Stimulated activated CD4-positive, alpha-beta T cell treated with anti-CD3 and anti-CD28 coated beads, Interleukin-12 subunit alpha, Interleukin-12 subunit beta, amount 100 ng/mL, for 4 hours (primary cell): Measurements from ENCODE around the gene DPP6.

Source experiments
- DNase-seq: peaks from one replicate; pipeline ENCODE4 v3.0.0-alpha.2; 2020

DPP6 gene

DNA sequence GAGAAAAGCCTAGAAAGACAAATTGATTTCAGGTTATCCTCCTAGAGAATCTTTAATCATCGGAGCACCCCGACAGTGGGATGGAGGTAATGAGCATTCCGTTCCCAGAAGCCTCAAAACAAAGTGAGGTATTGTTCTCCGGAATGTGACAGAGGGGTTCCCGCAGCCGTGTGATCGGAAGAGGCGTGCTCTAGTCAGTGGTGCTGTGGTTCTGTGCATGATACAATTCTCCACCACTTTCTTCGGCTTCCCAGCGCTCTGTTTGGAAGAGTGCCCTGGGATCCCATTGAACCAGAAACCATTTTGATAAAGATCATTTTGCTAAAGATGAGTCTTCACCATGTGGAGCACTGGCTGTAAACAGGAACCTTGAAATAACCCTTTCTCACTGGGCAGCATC lies 516.1 kb downstream of the DPP6 start:
- no peak for DNase-seq

DNA sequence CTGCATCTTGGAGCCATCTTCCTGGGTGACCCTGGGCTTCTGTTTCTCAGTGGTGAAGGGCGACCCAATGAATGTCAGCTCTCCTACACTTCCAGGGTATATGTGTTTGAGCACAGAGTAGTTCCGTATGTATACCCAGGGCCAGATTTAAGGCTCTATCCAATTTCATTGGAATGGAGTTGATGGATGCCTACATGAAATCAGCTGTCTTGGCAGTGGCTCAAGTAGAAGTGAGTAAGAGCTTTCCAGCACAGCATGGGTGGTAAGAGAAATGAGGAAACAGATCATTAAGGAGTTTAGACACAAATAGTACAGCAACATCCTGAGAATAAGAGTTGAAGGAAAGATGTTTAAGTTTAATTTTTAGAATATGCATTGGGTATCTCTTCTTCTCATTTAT lies 517.7 kb downstream of the DPP6 start:
- no peak for DNase-seq

DNA sequence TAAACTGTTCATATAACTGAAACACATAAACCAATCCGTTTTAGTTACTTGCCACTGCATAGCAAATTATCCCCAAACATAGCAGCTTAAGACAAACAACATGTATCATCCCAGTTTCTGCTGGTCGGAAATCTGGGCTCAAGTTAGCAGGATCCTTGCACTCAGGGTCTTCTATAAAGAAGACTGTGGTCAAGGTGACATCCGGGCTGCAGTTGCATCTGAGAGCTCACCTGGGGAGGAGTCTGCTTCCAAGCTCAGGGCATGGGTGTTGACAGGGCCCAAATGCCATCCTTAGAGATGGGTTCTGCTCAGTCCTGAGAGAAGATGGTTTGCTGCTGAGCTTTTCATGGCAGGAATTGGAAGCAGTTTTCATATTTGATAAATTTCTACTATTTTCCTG lies 519.6 kb downstream of the DPP6 start:
- no peak for DNase-seq

DNA sequence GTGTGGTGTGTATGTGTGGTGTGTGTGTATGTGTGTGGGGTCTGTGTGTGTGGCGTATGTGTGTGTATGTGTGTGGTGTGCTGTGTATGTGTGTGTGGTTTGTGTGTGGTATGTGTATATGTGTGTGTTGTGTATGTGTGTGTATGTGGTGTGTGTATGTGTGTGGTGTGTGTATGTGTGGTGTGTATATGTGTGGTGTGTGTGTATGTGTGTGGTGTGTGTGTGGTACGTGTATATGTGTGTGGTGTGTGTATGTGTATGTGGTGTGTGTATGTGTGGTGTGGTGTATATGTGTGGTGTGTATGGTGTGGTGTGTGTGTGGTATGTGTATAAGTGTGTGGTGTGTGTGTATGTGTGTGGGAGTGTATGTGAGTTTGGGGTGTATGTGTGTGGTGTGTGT lies 522.0 kb downstream of the DPP6 start:
- DNase-seq = no peak

DNA sequence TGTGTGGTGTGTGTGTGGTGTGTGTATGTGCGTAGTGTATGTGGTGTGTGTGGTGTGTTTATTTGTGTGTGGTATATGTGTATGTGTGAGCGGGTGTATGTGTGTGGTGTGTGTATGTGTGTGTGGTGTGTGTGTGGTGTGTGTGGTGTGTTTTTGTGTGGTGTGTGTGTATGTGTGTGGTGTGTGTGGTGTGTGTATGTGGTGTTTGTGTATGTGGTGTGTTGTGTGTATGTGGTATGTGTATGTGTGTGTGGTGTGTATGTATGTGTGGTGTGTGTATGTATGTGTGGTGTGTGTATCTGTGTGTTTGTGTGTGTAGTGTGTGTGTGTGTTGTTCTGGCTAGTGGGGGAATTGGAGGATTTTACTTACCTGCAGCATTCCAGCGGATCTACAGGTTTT lies 523.3 kb downstream of the DPP6 start:
- DNase-seq = no peak

GRCh38 chr7:154576604-154577003 lies 524.4 kb downstream of the DPP6 start:
- no peak for DNase-seq

DNA sequence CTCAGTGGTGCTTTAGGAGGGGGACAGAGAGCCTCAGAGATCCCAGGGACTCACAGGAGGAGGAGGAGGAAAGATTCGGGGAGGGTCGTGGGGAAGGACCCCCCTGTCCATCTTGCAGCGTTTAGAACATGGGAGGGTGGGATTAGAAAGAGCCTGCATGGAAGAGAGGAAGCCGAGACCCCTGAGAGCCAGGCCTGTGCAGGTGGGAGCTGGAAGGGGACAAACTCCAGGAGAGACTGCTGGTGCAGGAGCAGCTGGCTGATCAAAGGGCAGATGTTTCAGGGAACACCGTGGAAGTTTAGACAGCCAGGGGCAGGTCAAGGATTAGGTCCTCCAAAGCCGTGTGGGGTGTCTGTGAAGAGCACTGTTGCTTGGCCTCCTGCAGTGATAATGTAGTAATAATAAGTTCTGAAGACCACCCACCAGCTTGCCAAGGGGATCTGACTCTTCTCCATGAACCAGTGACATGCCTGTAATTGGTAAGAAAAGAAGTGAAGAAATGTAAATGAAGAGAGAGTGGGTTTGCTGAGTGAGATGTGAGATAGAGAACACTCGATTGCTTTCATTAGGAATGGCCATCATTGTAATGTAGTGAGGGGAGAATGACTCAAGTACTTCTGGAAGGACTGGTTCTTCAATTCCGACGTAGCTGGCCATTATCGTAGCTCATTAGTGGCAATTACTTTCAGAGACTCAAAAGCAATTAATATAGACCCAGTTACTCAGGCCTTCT lies 525.1 kb downstream of the DPP6 start:
- DNase-seq = no peak

DNA sequence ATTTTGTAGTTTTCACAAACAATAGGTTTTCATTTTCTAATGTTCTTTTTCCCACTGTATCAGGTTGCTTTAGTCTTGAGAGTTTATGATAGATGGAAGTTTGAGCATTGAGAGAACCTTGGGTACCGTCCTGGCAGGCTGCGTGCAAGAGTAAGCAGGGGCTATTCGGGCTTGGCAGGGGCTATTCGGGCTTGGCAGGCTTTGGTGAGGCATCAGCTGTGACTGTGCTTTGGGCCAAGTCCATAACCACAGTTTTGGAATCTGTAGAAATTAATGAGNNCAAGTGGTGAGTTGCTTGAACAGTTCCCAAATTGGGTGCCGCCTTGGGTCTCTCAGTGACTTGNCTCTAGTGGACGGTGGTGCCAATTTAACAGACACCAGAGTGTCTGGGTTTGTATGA lies 526.1 kb downstream of the DPP6 start:
- DNase-seq = no peak

DNA sequence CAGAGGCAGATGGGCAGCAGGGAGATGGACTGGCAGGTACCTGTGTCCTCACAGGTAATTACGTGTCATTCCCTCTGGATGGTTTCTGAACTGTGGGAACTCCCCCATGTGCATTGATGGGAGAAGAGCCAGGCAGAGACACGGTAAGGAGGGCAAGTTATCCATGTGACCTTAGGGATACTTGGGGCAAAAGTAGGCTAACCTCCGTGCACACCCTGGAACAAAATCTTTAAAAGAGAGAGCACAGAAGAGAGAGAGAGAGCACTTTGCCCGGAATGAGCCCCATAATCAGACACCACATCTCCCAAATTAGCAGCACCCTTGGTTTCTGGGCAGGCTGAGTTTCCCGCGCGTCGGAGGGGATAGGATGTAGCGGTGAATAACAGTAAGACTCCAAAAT lies 527.5 kb downstream of the DPP6 start:
- no peak for DNase-seq

- DNase-seq = no peak
These were observed 529.2 kb downstream of the DPP6 start for GRCh38 chr7:154581251-154581890.

- no peak for DNase-seq
These were observed 531.3 kb downstream of the DPP6 start for GRCh38 chr7:154583454-154583853.

- DNase-seq = no peak
These were observed 532.4 kb downstream of the DPP6 start for GRCh38 chr7:154584352-154585252.

- no peak for DNase-seq
These were observed 535.6 kb downstream of the DPP6 start for GRCh38 chr7:154587792-154588191.

DNA sequence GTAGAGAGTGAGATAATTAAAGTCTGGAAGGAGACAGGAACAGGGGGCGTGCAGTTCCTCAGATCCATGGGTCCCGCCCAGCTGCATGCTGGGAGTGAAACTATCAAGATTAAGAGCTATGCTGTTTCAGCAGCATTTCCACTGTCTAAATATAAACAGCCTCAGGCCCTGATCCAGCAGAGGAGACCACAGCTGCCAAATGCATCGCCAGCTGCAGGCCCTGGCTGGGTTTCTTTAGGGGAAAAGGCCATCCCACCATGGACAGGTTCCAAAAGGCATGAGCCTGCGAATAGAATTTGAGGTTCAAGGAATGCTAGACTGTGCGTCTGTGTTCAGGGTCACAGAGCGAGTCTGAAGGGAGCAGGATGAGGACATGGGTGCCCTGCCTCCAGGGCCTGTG lies 539.3 kb downstream of the DPP6 start:
- no peak for DNase-seq

DNA sequence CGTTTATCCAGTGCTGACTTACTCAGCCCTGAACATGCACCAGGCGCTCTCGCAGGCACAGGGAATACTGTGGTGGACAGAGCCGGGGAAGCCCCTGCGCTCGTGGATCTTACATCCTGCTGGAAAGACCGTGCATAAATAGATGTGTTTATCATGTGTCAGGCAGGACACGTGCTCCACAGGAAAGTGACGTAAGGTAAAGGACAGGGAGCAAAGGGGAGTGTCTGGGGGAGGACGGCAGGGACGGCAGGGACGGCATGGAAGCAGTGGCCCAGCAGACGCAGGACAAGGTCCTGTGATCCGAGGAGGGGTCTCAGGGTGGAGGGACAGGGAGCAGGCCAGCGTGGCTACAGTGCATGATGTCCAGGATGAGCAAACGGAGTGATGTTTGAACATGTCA lies 540.2 kb downstream of the DPP6 start:
- no peak for DNase-seq

GRCh38 chr7:154598396-154598795 lies 546.2 kb downstream of the DPP6 start:
- DNase-seq = no peak

GRCh38 chr7:154598864-154599263 lies 546.7 kb downstream of the DPP6 start:
- DNase-seq = no peak

GRCh38 chr7:154610903-154611302 lies 558.7 kb downstream of the DPP6 start:
- no peak for DNase-seq

DNA sequence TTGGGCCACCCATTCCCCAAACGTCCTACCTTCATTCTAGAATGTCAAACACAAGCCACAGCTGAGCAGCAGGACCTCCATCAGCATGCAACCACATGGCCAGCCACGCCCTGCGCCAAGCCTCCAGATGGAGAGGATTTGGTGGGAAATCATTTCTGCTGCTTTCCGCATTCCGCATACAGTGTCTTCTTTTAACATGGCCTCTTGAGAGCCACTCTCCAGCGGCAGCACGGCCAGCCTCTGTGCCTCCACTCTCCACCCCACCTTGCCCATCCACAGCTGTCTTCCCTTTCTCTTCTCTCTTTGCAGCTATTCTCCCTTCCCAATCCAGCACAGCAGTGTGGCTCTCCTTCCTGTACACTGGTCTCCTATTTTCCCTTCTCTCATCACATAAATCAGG lies 561.6 kb downstream of the DPP6 start:
- no peak for DNase-seq

- no peak for DNase-seq
These were observed 568.0 kb downstream of the DPP6 start for GRCh38 chr7:154620141-154620755.

DNA sequence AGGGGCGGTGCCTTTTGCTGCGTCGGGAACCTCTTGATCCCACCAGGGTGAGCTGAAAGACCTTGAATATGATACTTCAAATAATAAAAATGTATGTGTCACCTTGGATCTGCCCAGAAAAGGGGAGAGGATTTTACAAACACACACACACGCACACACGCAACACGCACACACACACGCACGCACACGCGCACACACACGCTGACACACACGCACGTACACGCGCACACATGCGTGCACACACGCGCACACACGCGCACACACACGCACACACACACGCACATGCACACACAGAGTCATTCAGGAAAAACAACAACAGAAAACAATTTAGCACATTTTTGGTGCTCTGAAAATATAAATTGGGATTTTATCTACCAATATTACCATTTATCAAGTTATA lies 571.2 kb downstream of the DPP6 start:
- no peak for DNase-seq

DNA sequence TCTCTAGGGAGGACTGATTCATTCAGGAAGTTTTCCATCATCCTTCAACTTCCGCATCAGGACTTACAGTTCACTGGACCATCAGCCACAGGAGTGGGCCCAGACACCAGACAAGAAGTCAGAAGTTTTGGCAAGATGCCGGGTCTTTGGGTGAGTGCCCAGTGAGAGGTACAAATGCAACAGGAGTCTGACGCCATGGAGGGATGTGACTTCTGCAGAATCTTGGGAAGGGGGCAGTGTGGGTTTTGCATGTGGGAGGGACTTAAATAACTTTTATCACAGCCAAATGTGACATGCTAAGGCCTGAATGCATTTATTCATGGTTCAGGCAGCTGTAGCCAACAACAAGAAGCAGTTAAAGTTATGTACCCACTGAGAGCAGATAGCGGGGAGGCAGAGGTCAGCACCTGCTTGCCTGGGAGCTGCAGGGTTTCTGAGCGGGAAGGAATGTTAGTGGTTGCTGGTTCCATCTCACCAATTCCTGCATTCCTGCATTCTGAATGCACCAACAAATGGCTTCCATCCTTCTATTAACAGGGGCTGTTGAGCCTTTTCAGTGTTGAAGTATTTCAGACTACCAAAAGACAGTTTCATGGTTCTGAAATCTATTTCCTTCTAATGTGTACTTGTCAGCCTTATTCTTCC lies 575.6 kb downstream of the DPP6 start:
- no peak for DNase-seq

DNA sequence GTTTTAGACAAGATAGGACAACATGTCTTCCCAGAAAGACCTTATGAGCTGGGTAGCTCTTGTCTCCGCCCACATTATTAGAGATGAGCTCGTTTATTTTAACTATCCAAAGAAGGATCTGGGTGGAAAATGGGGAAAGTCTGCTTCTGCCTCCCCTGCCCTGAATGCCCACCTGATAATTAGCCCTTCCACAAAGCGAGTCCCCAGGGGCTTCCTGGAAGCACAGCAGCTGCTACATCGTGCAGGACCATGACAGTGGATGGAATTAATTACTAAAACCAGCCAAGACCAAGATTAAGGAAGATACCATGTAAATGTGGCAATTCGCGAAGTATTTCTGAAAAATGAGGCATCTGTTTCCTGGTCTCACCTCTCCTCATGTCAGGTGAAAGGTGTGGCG lies 576.4 kb downstream of the DPP6 start:
- no peak for DNase-seq
